Tibial nerve (tissue), 4 donors: Measurements from ENCODE around the gene NAXD.

ENCODE experiments used
- CTCF ChIP-seq, 5 experiments: fragments of 200-600 bp in 3 of 5; fragments of 450-650 bp in 2 of 5; sonication (generic) in 3 of 5; IDR thresholded peaks; one replicate each; pipeline ENCODE4 v1.5.1; 2016 to 2019; ENCODE audit warnings: antibody characterized with exemption in 5 of 5, mild to moderate bottlenecking in 3 of 5, moderate library complexity in 2 of 5
- EP300 ChIP-seq, 2 donors: sonication (generic); formaldehyde crosslinking; IDR thresholded peaks; one replicate each; pipeline ENCODE4 v1.6.1; 2017; ENCODE audit warnings: antibody characterized with exemption in 2 of 2, mild to moderate bottlenecking in 1 of 2
- POLR2A ChIP-seq, 2 donors: fragments of 450-650 bp; IDR thresholded peaks; one replicate each; pipeline ENCODE4 v1.6.1; 2017; ENCODE audit warnings: antibody characterized with exemption in 2 of 2, mild to moderate bottlenecking in 2 of 2, moderate library complexity in 2 of 2

GRCh38 chr13:110661256-110661655 is 45.9 kb downstream of the NAXD start:
- no peak for TF ChIP-seq CTCF (IDR thresholded peaks at IDR 0.05)
- TF ChIP-seq POLR2A (IDR thresholded peaks at IDR 0.05): no peak
- TF ChIP-seq EP300 (IDR thresholded peaks at IDR 0.05): no peak
